ENCODE measurements around the gene CIRBP.

Gene CIRBP

DNA sequence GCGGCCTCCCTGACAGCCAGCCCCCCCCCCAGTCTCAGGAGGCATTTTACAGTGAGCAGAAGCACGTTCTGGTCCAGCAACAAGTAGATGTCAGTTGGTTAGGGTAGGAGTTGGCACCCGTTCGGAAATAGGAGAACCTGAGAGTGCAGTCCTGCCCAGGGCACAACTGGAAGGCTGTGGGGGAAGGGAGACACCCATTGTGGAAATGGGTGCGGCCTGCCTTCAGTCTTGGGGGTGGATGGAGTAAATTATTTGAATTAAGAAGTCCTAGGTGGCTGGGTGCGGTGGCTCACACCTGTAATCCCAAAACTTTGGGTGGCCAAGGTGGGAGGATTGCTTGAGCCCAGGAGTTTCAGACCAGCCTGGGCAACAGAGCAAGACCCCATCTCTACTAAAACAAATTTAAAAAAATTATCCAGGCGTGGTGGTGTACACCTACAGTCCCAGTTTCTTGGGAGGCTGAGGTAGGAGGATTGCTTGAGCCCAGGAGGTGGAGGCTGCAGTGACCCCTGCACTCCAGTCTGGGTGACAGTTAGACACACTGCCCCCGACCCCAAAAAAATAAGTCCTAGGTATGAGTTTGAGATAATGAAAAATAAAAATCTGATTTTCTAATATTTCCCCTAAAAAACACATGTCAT is 1.2 kb downstream of the CIRBP start:
- CTCF ChIA-PET, result interaction anchor here (18.0 kb wide), 1 partner anchor 28 kb away, joined by 491 read pairs; the partner anchor contains the start of genes ATP5F1D and CBARP
- DNase-seq (ENCODE audit: extremely low spot score), result no peak
- POLR2A ChIA-PET, result no interaction called here
- TF ChIP-seq, protein P1, sequence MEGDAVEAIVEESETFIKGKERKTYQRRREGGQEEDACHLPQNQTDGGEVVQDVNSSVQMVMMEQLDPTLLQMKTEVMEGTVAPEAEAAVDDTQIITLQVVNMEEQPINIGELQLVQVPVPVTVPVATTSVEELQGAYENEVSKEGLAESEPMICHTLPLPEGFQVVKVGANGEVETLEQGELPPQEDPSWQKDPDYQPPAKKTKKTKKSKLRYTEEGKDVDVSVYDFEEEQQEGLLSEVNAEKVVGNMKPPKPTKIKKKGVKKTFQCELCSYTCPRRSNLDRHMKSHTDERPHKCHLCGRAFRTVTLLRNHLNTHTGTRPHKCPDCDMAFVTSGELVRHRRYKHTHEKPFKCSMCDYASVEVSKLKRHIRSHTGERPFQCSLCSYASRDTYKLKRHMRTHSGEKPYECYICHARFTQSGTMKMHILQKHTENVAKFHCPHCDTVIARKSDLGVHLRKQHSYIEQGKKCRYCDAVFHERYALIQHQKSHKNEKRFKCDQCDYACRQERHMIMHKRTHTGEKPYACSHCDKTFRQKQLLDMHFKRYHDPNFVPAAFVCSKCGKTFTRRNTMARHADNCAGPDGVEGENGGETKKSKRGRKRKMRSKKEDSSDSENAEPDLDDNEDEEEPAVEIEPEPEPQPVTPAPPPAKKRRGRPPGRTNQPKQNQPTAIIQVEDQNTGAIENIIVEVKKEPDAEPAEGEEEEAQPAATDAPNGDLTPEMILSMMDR (IDR thresholded peaks at IDR 0.05; ENCODE audit: control extremely low read depth, extremely low read depth, low read depth, missing control alignments), result no peak

DNA sequence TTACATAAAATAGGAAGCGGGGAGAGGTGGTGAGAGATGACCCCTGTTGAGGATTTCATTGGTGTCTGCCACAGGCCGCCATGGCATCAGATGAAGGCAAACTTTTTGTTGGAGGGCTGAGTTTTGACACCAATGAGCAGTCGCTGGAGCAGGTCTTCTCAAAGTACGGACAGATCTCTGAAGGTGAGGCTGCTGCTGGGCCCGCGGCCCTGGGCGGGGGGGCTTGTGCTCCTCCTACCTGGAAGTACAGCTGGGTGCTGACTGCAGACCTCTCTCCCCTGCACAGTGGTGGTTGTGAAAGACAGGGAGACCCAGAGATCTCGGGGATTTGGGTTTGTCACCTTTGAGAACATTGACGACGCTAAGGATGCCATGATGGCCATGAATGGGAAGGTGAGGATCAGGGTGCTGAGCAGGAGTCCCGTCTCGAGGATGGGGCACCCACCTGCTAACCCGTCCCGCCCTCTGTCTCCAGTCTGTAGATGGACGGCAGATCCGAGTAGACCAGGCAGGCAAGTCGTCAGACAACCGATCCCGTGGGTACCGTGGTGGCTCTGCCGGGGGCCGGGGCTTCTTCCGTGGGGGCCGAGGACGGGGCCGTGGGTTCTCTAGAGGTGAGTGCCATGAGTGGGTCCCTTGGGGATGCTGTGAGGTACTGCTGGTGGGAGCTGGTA is 1.9 kb downstream of the CIRBP start:
- ChIA-PET POLR2A (interaction anchor here (1.4 kb wide), 1 partner anchor 27 kb away, joined by 6 read pairs; no protein-coding TSS in a partner anchor), CTCF (interaction anchor here (1.8 to 3.6 kb wide), 2 partner anchors 8 to 27 kb away, joined by 4 to 48 read pairs; no protein-coding TSS in a partner anchor)
- no peak for DNase-seq (ENCODE audit: extremely low spot score)
- TF ChIP-seq, protein P1 (IDR thresholded peaks at IDR 0.05; ENCODE audit: control extremely low read depth, extremely low read depth, low read depth, missing control alignments), result no peak

GRCh38 chr19:1271528-1272422 is 2.6 kb downstream of the CIRBP start:
- ChIA-PET CTCF (interaction anchor here (1.8 to 3.6 kb wide), 2 partner anchors 9 to 27 kb away, joined by 4 to 48 read pairs; no protein-coding TSS in a partner anchor), POLR2A (interaction anchor here (1.4 to 1.8 kb wide), 2 partner anchors 9 to 27 kb away, joined by 5 to 6 read pairs; no protein-coding TSS in a partner anchor)
- TF ChIP-seq, protein P1 (IDR thresholded peaks at IDR 0.05; ENCODE audit: control extremely low read depth, extremely low read depth, low read depth, missing control alignments), result no peak
- no peak for DNase-seq (ENCODE audit: extremely low spot score)

- TF ChIP-seq, protein P1 (IDR thresholded peaks at IDR 0.05; ENCODE audit: control extremely low read depth, extremely low read depth, low read depth, missing control alignments), result no peak
- DNase-seq (ENCODE audit: extremely low spot score), result no peak
- POLR2A ChIA-PET, result interaction anchor here (1.1 to 1.8 kb wide), 5 partner anchors 10 to 339 kb away, joined by 3 to 6 read pairs (median 5); a partner anchor contains a TSS
- CTCF ChIA-PET, result interaction anchor here (0.9 to 3.6 kb wide), 5 partner anchors 10 to 173 kb away, joined by 3 to 48 read pairs (median 4); no protein-coding TSS in a partner anchor
Measured at GRCh38 chr19:1272423-1273262, 3.5 kb downstream of the CIRBP start.

GRCh38 chr19:1273263-1274041 is 4.3 kb downstream of the CIRBP start:
- ChIA-PET CTCF (interaction anchor here (0.9 to 3.6 kb wide), 4 partner anchors 29 to 172 kb away, joined by 3 to 48 read pairs (median 4); no protein-coding TSS in a partner anchor), POLR2A (interaction anchor here (0.6 to 1.8 kb wide), 5 partner anchors 11 to 340 kb away, joined by 3 to 5 read pairs (median 5); a partner anchor contains a TSS)
- TF ChIP-seq, protein P1 (IDR thresholded peaks at IDR 0.05; ENCODE audit: control extremely low read depth, extremely low read depth, low read depth, missing control alignments), result no peak

More at GRCh38 chr19:1273263-1274041, 4.3 kb downstream of the CIRBP start:
- no peak for DNase-seq (ENCODE audit: extremely low spot score)

Data from GM10248 (cell line).